Measurements from ENCODE around the gene EPHB6.

The EPHB6 gene, protein sequence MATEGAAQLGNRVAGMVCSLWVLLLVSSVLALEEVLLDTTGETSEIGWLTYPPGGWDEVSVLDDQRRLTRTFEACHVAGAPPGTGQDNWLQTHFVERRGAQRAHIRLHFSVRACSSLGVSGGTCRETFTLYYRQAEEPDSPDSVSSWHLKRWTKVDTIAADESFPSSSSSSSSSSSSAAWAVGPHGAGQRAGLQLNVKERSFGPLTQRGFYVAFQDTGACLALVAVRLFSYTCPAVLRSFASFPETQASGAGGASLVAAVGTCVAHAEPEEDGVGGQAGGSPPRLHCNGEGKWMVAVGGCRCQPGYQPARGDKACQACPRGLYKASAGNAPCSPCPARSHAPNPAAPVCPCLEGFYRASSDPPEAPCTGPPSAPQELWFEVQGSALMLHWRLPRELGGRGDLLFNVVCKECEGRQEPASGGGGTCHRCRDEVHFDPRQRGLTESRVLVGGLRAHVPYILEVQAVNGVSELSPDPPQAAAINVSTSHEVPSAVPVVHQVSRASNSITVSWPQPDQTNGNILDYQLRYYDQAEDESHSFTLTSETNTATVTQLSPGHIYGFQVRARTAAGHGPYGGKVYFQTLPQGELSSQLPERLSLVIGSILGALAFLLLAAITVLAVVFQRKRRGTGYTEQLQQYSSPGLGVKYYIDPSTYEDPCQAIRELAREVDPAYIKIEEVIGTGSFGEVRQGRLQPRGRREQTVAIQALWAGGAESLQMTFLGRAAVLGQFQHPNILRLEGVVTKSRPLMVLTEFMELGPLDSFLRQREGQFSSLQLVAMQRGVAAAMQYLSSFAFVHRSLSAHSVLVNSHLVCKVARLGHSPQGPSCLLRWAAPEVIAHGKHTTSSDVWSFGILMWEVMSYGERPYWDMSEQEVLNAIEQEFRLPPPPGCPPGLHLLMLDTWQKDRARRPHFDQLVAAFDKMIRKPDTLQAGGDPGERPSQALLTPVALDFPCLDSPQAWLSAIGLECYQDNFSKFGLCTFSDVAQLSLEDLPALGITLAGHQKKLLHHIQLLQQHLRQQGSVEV

DNA sequence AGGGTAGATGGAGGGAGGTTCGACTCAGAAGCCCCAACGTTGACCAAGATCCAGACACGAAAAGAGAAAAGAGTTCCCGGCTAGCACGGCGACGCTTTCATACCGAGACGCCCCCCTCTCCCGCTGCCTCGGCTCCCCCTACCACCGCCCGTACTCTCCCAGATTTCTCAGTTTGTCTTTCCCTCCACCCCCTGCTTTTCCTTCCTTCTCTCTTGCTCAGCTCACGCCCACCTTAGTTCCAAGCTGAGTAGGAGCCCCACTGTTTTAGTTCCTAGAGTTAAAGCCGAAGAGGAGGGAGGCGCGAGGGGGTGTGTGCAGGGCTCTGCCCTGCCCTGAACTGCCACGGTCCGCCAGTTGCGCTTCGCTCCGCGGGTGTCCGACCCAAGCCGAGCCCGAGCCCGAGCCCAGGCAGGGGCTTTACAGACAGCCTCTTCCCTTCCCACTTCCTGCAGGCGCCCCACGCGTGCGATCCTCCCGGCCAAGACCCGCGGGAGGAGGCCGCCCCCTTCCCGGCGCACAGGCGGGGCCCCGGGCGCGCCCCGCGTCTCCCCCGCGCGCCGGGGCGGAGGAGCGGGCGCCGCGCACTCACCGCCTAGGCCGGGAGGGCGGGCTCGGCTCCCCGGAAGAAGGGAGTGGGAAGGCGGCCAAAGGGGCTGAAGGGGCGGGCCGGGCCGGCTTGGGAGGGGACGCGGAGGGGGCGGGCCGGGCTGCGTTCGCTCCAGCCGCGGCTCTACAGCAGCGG lies at the start of gene EPHB6:
Gene EPHB6 (plus strand): TSS at position 705 of the 742 bp plus-strand sequence. CDS start 8,152 bp downstream, outside the sequence.
- peak; percentile 65 for DNase-seq

DNA sequence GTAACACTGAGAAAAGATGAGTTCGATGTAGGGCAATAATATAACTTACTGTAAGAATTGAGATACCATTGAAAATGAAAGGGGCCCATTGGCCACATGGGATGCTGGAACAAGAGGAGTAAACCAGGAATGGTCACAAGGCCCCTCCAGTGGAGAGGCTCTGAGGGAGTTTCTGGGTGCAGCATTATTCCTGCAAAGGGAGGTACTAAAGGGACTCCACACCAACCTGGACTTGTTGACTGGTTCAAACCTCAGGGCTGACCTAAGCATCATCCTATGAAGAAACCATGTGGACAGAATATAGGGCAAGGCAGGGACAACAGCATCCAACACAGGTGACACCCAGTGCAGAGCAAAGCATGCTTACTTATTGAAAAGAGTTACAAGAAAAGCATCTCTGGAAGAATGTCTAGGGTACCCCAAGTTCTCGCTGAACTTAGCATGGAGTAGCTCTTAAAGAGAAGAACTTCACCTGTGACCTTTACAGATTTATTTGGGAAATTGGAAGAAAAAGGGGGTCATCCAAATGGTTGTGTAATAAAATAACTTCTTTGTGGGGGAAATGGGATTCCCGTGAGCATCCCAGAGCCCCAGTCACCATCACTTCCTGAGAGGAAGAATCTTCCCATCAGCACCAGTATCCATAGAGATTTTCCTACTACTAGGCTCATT lies 49.4 kb upstream of the EPHB6 start:
- no peak for DNase-seq

DNA sequence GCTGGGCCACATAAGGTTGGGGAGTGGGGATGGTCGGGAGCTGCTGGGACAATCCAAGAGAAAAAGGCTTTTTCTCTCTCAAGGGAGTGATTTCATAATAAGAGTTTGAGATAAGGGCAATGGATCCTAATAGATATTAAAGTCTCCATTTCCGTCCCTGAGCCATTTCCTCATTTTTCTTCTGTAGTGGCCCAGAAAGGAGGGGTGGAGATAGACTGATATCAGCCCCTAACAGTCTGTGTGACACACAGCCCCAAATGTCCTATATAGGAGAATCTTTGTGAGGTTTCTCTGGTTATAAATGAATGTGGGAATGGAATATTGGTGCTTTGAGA lies 48.9 kb upstream of the EPHB6 start:
- DNase-seq, result no peak

DNA sequence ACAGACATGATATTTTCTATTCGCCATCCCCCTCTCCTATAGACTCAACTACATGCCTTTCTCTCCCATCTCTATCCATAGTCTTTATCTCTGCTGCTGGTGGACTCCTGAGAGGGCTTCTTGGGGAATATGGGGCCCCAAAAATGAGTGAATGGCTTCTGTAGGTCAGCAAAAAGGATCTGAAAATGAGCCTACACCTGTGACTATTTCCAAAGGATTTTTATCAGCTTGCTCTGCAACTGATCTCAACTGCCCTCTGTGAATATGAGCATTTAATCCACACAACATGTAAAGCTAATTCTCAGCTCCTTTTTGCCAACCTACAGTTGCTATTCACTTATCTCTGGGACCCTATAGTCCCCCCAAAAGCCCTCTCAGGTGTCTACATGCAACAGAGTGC lies 47.9 kb upstream of the EPHB6 start:
- no peak for DNase-seq

DNA sequence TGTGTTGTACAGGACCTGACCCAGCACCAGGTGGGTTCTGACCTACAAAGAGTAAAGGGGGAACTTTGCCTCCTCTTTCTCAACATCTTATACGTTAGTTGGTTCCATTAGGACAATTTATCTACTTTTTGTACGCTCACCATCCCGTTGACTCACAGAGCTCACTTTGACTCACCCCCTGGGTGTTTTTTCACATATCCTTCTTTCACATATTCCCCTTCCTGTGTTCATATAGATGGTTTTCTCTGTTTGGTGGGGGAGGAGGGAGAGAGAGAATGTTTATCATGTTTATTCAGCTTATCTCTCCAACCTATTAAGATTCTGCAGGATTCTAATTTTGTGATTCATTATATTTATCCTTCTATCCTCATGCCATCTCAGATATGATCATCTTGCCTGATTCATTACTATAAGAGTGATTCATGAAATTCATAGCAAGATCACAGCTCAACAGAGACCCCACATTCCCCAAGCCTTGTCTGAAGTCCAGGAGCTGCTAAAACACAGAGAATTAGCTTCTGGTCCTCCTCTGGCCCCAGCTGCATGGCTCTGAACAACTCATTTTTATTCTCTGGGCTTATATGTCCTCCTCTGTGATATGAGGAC lies 46.9 kb upstream of the EPHB6 start:
- peak; percentile 19 for DNase-seq

DNA sequence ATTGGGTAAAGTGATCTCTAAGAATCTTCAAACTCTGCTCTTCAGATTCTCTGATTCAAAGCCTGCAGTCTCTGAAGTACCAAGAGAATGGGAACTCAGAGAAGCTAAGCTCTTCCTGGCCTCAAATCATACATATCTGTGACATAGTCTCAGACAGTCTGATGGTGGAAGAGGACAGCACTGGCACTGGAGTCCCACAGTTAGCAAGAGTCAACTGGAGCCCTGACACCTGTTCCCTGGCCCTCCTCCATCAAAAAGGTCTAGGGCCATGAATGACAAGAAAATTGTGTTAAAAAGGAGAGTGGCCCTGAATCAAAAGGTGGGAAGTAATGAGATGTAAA lies 46.4 kb upstream of the EPHB6 start:
- DNase-seq, result peak; percentile 55

DNA sequence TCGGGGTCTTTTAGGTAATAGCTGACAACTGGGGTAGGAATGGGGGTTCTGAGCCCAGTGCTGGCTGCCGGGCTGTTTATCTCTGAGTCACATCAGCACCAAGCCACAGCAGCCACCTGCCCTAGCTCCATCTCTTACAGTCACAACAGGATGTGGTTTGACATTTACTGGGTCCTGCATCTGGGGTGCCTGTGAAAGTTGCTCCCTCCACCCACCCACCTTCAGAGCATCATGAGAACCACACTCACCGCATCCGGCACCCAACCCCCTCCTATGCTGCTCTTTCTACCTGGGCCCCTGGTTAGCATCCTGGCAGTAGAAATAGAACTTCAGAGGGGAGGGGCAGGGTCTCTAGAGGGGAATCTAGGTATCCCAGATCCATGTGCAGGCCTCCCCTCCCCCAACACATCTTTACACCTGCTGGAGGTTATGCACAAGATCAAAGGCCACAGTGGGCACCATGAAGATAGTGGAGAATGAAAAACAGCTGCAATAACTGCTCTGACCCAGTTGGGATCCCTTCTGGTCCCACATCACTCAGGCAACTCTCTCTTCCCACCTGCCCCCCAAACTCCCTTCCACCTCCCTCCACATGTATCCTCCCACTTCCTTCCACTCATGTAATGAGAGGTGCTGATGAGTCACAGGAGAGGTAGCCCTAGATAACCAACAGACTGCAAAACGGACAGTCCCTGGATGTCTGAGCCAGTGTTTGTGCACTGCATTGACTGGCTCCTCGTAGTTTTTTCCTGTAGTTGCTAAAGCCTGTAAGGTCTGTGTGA lies 45.9 kb upstream of the EPHB6 start:
- DNase-seq, result peak; percentile 95

DNA sequence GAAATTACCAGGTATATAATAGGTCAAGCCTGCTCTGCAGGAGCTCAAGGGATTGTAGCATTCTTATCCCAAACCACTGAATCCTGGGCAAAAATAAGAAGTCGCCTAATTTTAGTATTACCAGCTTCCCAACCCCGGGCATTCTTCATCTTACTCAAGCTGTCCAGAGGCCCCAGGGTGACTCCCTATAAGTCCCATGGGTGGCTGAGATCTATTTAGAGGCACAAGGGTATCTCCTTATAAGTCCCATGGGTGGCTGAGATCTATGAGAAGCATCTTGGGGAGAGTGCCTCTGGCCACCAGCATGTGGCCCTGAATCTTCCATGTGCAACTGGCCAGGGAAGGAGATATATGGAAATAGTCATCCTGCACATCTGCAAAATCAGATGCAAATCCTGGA lies 45.2 kb upstream of the EPHB6 start:
- DNase-seq, result no peak

DNA sequence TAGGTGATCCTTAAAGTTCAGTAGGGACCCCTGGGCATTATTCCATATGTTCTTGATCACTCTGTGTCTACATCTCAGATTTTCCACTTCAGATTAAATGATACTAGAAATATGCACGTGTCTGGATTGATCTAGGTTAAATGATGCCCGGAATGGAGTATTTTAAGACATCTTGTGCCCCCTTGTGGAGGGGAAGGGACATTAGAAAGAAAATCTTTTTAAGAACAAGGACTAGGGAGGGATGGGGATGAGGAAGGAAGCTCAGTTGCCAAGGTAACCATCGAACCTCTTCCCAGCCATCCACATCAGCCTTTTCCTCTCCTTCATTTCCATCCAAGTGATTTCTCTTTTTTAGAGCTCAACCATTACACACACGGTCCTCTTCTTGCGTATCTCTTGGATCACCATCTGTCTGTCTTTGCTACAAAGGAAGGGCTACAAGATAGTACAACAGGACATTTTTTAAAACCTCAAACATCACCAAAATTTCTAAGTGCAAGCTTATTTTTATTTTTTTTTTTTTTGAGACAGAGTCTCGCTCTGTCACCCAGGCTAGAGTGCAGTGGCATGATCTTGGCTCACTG lies 43.6 kb upstream of the EPHB6 start:
- DNase-seq, result peak; percentile 76

DNA sequence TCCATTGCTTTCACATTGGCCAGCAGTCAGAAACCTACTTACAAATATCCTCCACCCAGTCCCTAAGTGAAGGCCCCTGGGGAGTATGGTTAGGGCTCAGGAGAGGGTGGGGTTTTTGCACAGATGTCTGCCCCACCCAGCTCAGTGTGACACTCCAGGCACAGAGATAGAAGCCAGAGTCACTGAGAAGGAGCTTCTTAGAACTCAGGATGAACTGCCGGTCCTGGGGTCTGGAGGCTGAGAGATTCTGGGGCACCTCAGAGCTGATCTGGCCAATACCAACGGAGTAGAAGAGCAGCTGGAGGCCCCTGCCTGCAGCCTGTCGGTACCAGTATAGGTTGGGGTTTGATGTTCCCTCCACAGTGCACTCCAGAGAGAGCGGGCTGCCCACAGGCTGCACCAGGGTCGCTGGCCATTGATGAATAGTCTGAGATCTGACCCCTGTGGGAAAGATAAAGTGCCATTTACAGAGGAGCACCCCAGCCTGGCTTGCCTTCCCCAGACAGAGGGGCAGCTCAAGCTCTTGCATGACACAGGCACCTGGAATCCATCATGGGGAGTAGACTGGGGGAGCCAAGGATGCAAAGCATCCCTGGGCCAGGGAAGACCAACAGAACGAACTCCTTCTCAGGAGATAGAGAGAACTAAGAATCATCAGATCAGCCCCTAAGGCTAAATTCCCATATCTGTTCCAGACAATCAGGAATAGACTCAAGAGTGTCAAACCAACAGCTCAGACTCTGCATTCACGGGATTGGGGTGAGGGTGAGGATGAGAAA lies 42.2 kb upstream of the EPHB6 start:
- no peak for DNase-seq

DNA sequence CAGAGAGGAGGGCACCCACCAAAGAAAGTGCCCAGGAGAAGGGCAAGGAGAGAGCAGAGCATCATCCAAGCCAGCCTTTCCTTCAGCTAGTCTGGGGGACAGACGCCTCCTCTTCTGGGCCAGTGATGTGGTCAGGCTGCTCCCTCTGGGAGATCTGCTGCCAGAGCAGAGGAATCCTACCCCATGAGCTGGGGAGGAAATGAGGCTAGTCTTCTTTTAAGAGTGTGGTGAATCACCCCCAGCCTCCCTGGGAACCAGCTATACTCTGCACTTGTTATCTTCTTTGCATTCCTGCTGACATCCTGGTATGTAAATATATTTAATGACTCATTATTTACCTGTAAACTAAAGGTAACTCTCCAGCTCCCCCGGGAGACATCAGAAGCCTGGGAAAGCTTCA lies 41.6 kb upstream of the EPHB6 start:
- DNase-seq, result no peak

DNA sequence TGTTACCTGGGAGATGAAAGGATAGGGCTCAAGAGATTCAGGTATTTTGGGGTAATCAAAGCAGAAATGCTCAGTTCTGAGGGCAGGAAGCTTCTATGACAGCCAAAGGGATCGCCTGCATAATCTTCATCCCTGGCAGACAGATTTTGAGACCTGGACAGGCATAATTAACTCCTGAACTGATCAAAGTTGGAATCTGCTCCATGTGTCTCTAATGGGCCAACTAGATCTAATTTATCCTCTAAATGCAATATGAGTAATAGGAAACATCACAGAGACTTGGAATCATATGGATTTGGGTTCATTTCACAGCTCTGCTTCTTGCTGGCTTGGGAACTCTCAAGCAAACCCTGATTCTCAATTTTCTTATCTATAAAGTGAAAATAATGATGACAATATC lies 41.2 kb upstream of the EPHB6 start:
- DNase-seq, result no peak

DNA sequence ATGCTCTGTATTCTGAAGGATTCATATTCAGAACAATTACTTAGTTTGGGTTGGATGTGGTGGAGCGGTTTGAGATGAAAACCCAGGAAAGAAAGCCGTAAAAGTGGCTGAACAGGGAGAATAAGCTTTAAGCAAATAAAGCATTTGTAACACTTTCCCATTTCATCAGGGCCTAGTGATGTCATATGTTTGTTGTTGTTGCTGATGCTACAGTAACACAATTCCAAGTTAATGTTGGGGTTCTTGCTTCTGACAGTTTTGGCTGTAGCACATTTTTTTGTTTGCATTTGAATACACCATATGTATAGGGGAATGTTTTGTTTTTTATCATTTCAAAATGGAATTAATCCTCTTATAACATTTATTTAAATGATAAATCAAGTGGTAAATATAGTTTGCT lies 40.4 kb upstream of the EPHB6 start:
- no peak for DNase-seq

DNA sequence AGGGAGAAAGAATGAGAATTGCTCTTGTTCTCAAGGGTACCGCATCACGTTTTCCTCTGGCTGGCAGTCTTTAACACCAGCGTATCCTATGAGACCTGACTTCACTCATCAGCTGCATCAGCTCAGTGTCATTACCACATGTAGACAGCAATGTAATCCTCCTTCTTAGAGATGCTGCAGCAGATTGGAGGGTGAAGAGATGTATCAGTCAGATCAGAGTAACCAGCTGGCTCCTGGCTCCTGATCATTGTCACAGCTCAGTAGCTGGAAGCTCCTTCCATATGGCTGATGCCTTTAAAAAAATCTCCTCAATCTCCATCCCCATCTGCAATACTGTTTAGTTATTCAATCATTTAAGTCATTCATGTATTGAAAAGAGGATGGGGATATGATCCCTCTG lies 39.7 kb upstream of the EPHB6 start:
- no peak for DNase-seq

DNA sequence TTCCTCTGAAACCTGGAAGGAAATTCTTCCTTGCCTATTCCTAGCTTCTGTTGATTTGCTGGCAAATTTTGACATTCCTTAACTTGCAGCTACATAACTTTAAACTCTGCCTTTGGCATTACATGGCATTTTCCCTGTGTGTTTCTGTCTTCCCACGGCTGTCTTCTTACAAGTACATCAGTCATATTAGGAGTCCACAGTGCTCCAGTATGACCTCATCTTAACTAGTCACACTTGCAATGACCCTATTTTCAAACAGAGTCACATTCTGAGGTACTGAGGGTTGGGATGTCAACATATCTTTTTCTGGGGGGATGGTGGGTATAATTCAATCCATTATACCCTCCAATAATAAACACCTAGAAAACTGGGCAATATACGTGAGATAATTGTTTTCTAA lies 37.4 kb upstream of the EPHB6 start:
- no peak for DNase-seq

DNA sequence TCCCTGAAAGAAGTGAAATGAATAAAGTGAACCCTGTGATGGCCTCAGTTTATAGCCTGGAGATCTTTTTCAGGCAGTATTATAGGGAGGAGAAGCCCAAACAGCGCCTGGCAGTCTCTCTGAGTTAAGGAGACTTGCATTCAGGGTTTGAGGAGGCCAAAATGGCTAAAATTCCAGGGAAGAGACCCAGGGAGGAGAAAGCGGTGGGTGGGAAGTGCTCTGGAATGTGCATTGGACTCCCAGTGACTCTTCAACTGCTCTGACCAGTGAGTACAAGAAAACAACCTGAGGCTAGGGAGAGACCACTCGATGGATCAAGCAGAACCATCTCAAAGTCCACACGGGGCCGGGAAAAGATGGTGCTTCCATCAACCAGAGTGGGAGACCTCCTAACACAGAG lies 35.3 kb upstream of the EPHB6 start:
- no peak for DNase-seq

DNA sequence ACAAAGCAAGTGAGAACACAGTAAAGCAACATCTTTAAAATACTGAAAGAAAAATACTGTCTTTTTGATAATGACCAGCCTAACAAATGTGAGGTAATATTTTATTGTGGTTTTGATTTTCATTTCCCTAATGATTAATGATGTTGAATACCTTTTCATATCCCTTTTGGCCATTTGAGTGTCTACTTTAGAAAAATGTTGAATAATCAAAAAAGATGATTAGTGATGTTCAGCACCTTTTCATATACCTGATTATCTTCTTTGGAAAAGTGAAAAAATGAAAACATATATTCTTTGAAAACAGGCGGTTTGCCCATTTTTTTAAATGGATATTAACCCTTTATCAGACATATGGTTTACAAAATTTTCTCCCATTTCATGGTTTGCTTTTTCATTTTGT lies 32.2 kb upstream of the EPHB6 start:
- DNase-seq, result no peak

DNA sequence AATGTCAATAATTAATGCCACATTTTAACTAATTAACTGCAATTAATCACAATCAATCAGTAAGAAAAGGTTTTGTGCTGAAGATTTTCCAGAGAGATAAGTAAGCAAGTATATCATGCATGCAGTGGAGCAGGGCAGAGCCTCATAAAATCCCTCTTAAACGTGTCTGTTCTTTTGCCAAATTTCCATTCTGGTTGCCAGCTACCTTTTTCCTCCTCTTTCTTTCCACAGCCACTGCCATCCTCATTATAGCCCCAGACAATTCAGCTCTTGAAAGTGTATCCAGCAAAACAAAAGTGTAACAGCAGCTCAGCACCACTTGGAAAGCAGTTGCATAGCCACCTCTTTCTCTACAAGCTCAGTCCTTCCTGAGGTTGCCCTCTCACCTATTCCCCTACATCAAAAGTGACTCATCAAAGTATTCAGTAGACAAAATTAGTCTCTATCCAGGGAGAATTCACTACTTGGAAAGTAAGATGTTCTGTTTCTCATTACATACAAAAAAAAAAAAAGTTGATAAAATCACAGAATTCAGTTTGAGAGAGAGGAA lies 26.9 kb upstream of the EPHB6 start:
- no peak for DNase-seq

DNA sequence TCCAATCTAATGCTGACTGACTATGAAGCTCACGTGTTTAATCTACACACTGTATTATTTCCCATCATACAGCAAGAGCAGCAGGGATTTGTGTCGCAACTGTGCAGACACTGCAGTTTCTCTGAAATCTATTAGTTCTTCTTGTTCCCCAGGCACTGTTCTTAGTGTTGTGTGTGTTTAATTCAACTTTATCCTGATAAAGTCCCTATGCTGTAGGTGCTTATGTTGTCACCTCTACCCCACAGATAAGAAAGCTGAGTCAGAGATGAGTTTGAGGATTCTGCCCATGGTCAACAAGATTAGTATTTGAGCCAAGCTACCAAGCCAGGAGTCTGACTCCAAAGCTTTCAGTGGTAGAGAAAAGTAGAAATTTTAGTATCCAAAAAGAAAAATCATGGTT lies 22.5 kb upstream of the EPHB6 start:
- DNase-seq, result no peak
